Thyroid gland (tissue), 4 donors: ENCODE measurements around the gene RIMKLB. TPM values are rescaled to one million over a fixed set of nuclear protein-coding genes. Genes with fewer than 3 reads are reported as not detected.
"Not testable (repeated sequence)": the region's sequence is repeated elsewhere in the genome, so short reads cannot be mapped to it uniquely, and the experiment has no call there.

Experiments used
- DNase-seq, 2 donors: peaks; one replicate each; pipeline ENCODE4 v3.0.0-alpha.2; 2019
- H3K27ac ChIP-seq, 3 donors: fragments of 200-600 bp; sonication (generic); 1 replicate in 2 of 3; 2 replicates in 1 of 3; pipeline ENCODE4 v1.5.1; 2016 to 2019; ENCODE audit warnings: mild to moderate bottlenecking in 1 of 3, moderate library complexity in 1 of 3
- H3K27me3 ChIP-seq: fragments of 200-600 bp; sonication (generic); one replicate; pipeline ENCODE4 v1.5.1; 2019
- H3K36me3 ChIP-seq, 2 donors: fragments of 200-600 bp; sonication (generic); one replicate each; pipeline ENCODE4 v1.5.1; 2016 to 2019
- H3K4me1 ChIP-seq, 2 donors: fragments of 200-600 bp; sonication (generic); one replicate each; pipeline ENCODE4 v1.5.1; 2017 to 2019
- H3K4me3 ChIP-seq, 3 donors: fragments of 200-600 bp; sonication (generic); replicated peaks in 1 of 3; 1 replicate in 2 of 3; 2 replicates in 1 of 3; pipeline ENCODE4 v1.5.1; 2016; ENCODE audit warnings: mild to moderate bottlenecking in 1 of 3
- H3K9me3 ChIP-seq: fragments of 200-600 bp; sonication (generic); one replicate; pipeline ENCODE4 v1.5.1; 2017
- POLR2A ChIP-seq, 2 donors: fragments of 450-650 bp; IDR thresholded peaks; one replicate each; pipeline ENCODE4 v1.6.1; 2017; ENCODE audit warnings: antibody characterized with exemption in 2 of 2, mild to moderate bottlenecking in 2 of 2, moderate library complexity in 1 of 2
- WGBS, 2 donors: methylation state at CpG; one replicate each; pipeline ENCODE4 v1.1.5; 2017; 5-methylcytosine and 5-hydroxymethylcytosine counted together
- intact Hi-C: fragments of 100-400 bp; cut with DNase I; formaldehyde crosslinking; loops from one replicate; pipeline ENCODE4 v1.15.1; 2023
- total RNA-seq, 4 donors: library from RNA; depleted of rRNA; stranded (reverse); fragments of >200 nt; gene quantifications; one replicate each; pipeline ENCODE4 v1.2.3, GENCODE V29; 2016
- TF ChIP-seq, protein P1 (sequence below), 6 experiments: fragments of 200-600 bp in 3 of 6; fragments of 450-650 bp in 3 of 6; sonication (generic) in 3 of 6; IDR thresholded peaks; one replicate each; pipeline ENCODE4 v1.5.1; 2016 to 2019; ENCODE audit warnings: antibody characterized with exemption in 6 of 6, mild to moderate bottlenecking in 2 of 6, inconsistent platforms in 1 of 6, moderate library complexity in 1 of 6

RIMKLB gene
- total RNA-seq, 4 donors from 2014 or later, result 50.8 to 77.7 (median 64.1) TPM

DNA sequence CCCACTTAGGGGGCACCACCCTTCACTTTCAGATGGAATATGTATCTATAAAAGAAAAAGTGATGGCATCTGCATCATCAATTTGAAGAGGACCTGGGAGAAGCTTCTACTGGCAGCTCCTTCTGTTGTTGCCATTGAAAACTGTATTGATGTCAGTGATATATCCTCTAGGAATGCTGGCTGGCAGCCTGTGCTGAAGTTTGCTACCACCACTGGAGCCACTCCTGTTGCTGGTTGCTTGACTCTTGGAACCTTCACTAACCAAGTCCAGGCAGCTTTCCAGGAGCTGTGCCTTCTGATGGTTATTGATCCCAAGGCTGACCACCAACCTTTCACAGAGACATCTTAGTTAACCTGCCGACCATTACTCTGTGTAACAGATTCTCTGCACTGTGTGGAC lies 44.7 kb downstream of the RIMKLB start:
- no peaks in the 10 kb centered on the region for H3K27me3 ChIP-seq
- 88 to 100% methylated on average over 1 of the region's 1 CpG for WGBS, 2 donors
- no peaks in the 10 kb centered on the region for H3K9me3 ChIP-seq
- H3K36me3 ChIP-seq, result no peaks in the 10 kb centered on the region
- no peak overlapping the region for H3K27ac ChIP-seq
- no peak overlapping the region for H3K4me3 ChIP-seq
- TF ChIP-seq, protein P1, sequence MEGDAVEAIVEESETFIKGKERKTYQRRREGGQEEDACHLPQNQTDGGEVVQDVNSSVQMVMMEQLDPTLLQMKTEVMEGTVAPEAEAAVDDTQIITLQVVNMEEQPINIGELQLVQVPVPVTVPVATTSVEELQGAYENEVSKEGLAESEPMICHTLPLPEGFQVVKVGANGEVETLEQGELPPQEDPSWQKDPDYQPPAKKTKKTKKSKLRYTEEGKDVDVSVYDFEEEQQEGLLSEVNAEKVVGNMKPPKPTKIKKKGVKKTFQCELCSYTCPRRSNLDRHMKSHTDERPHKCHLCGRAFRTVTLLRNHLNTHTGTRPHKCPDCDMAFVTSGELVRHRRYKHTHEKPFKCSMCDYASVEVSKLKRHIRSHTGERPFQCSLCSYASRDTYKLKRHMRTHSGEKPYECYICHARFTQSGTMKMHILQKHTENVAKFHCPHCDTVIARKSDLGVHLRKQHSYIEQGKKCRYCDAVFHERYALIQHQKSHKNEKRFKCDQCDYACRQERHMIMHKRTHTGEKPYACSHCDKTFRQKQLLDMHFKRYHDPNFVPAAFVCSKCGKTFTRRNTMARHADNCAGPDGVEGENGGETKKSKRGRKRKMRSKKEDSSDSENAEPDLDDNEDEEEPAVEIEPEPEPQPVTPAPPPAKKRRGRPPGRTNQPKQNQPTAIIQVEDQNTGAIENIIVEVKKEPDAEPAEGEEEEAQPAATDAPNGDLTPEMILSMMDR (IDR thresholded peaks at IDR 0.05), result no peak
- no peak for TF ChIP-seq POLR2A (IDR thresholded peaks at IDR 0.05)
- DNase-seq, result no peak
- peaks cover 0 to 7% of the 10 kb centered on the region in 2 donors for H3K4me1 ChIP-seq
- intact Hi-C loops, result no loop called here

DNA sequence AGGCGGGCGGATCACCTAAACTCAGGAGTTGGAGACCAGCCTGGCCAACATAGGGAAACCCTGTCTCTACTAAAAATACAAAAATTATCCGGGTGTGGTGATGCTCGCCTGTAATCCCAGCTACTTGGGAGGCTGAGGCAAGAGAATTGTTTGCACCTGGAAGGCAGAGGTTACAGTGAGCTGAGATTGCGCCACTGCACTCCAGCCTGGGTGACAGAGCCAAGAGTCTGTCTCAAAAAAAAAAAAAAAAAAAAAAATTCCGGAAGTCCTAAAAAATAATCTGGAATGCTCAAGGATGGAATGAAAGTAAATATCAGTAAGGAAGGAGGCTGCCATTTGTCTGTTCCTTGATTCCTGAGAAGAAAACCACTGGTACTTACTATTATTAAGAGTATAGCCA lies 45.3 kb downstream of the RIMKLB start:
- H3K27ac ChIP-seq, H3K4me1 ChIP-seq, DNase-seq, H3K4me3 ChIP-seq, H3K9me3 ChIP-seq, H3K36me3 ChIP-seq, H3K27me3 ChIP-seq, intact Hi-C loops: not testable (repeated sequence)
- 92 to 96% methylated on average over 6 of the region's 6 CpGs for WGBS, 2 donors

DNA sequence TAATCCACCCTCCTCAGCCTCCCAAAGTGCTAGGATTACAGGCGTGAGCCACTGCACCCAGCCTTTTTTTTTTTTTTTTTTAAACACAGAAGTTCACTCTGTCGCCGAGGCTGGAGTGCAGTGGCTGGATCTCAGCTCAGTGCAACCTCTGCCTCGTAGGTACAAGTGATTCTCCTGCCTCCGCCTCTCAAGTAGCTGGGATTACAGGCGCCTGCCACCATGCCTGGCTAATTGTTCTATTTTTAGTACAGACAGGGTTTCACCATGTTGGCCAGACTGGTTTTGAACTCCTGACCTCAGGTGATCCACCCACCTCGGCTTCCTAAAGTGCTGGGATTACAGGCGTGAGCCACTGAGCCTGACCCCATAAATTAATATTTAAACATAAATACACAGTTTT lies 47.8 kb downstream of the RIMKLB start:
- H3K36me3 ChIP-seq, H3K27ac ChIP-seq, H3K27me3 ChIP-seq, DNase-seq, H3K9me3 ChIP-seq, intact Hi-C loops, H3K4me3 ChIP-seq, H3K4me1 ChIP-seq: not testable (repeated sequence)
- 94 to 95% methylated on average over 8 of the region's 8 CpGs for WGBS, 2 donors

DNA sequence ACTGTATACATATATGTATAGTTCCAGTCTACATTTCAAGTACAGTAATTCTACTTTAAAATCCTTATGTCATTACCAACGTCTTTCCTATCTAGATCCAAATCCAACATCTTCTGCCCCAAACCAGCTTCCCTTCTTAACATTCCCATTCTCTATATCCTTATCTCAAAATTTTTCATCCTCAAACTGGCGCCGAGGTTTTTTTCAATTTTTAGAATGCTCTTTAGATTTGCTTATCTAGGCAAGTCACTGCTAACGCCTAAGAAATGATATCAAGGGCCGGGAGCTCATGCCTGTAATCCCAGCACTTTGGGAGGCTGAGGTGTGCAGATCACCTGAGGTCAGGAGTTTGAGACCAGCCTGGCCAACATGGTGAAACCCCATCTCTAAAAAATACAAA lies 48.3 kb downstream of the RIMKLB start:
- TF ChIP-seq, protein P1 (IDR thresholded peaks at IDR 0.05), result no peak
- no peak for TF ChIP-seq POLR2A (IDR thresholded peaks at IDR 0.05)
- 95 to 97% methylated on average over 5 of the region's 5 CpGs for WGBS, 2 donors
- H3K4me3 ChIP-seq, result no peak overlapping the region

DNA sequence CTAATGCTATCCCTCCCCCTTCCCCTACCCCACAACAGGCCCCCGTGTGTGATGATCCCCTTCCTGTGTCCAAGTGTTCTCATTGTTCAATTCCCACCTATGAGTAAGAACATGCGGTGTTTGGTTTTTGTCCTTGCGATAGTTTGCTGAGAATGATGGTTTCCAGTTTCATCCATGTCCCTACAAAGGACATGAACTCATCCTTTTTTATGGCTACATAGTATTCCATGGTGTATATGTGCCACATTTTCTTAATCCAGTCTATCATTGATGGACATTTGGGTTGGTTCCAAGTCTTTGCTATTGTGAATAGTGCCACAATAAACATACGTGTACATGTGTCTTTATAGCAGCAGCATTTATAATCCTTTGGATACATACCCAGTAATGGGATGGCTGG lies 62.3 kb downstream of the RIMKLB start:
- H3K36me3 ChIP-seq, H3K4me1 ChIP-seq, H3K9me3 ChIP-seq, H3K27me3 ChIP-seq, intact Hi-C loops, DNase-seq, H3K4me3 ChIP-seq, H3K27ac ChIP-seq: not testable (repeated sequence)
- 93 to 99% methylated on average over 4 of the region's 4 CpGs for WGBS, 2 donors

More for the DNA sequence above, 48.3 kb downstream of the RIMKLB start:
- no peaks in the 10 kb centered on the region for H3K36me3 ChIP-seq
- no peak overlapping the region for H3K27ac ChIP-seq
- intact Hi-C loops, result no loop called here
- no peak for DNase-seq
- H3K27me3 ChIP-seq, result no peaks in the 10 kb centered on the region
- peaks cover 0 to 7% of the 10 kb centered on the region in 2 donors for H3K4me1 ChIP-seq
- H3K9me3 ChIP-seq, result no peaks in the 10 kb centered on the region

DNA sequence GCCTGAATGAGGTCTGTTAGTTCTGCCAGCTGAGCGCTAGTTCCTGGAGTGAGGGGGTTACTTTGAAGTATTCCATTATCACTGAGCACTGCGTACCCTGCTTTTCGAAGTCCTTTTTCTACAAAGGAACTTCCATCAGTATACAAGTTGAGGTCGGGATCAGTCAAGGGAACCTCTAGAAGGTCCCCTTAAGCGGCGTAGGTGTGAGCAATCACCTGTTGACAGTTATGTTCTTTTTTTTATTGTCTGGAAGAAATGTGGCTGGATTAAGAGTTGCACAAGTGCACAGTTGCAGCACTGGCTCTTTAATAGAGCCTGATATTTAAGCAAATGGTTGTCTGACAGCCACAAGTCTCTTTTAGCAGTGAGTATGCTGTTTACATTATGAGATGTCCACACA lies 64.9 kb downstream of the RIMKLB start:
- H3K4me3 ChIP-seq, H3K4me1 ChIP-seq, DNase-seq, intact Hi-C loops, H3K36me3 ChIP-seq, H3K27ac ChIP-seq, H3K27me3 ChIP-seq, H3K9me3 ChIP-seq: not testable (repeated sequence)
- 94 to 98% methylated on average over 6 of the region's 6 CpGs for WGBS, 2 donors

DNA sequence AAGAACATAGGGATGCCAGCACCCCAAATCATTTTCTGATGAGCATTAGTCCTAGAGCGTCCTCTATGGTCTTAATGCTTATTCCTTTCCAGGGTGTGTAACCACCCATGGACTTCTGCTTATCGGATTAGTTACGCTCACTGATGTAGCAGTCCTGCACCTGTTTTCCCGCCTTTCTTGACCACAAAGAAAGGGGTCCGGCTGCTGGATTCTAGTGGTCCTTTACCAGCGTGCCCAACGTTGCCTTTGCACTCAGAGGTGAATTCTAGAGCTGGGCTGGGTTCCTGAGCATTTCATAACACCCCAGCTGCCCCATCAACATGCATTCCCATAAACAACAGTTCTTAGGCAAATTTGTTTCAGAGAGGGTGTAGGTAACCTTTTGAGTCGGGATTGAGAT lies 68.3 kb downstream of the RIMKLB start:
- intact Hi-C loops, H3K4me1 ChIP-seq, H3K27me3 ChIP-seq, DNase-seq, H3K9me3 ChIP-seq, H3K4me3 ChIP-seq, H3K36me3 ChIP-seq, H3K27ac ChIP-seq: not testable (repeated sequence)
- WGBS, 2 donors, result 94 to 99% methylated on average over 8 of the region's 8 CpGs

DNA sequence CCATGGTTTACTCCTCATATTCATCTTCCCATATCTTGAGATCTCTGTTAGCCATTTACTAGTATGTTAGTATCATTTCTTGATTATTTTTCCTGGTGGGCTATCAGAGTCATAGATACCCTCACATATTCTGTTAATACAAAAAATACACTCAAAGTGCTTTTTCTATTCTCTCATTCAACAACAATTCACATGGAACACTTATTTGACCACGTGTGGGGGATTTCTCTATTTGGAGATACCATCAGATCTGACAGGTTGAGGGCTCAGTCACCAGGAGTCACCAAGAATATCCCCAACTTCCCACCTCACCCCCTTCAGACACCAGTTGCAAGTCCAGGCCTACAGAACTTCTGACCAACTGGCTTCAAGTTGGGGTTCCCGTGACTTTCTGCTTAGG lies 72.7 kb downstream of the RIMKLB start:
- Histone ChIP-seq H3K27ac (peak overlapping the region in 1 of 3 donors; percentile 16), H3K4me1 (peaks cover 7 to 10% of the 10 kb centered on the region in 2 donors), H3K36me3 (peaks cover 0 to 4% of the 10 kb centered on the region in 2 donors), H3K27me3 (no peaks in the 10 kb centered on the region), H3K9me3 (no peaks in the 10 kb centered on the region), H3K4me3 (no peak overlapping the region)
- intact Hi-C loops, result no loop called here
- no peak for DNase-seq
- 89 to 93% methylated on average over 2 of the region's 2 CpGs for WGBS, 2 donors
- TF ChIP-seq, protein P1 (IDR thresholded peaks at IDR 0.05), result no peak
- TF ChIP-seq POLR2A (IDR thresholded peaks at IDR 0.05), result no peak
